H9 (cell line): ENCODE data around the gene NUDT14. TPM values are rescaled to one million over a fixed set of nuclear protein-coding genes. Genes with fewer than 3 reads are reported as not detected.

Experiments used
- DNase-seq: peaks from one replicate; pipeline ENCODE4 v3.0.0-alpha.2; 2017
- H2AFZ ChIP-seq: one replicate; pipeline ENCODE4 v1.6.1; 2013; ENCODE audit warnings: mild to moderate bottlenecking, low read length, control low read depth, moderate library complexity
- H2AK5ac ChIP-seq: 2 replicates; pipeline ENCODE4 v1.6.1; 2013; ENCODE audit warnings: low read length, control low read depth, mixed read lengths; ENCODE audit not compliant: insufficient read length
- H2BK120ac ChIP-seq: one replicate; pipeline ENCODE4 v1.6.1; 2013; ENCODE audit warnings: low read depth, mild to moderate bottlenecking, low read length, control low read depth, inconsistent platforms; ENCODE audit not compliant: poor library complexity, severe bottlenecking
- H2BK12ac ChIP-seq: 2 replicates; pipeline ENCODE4 v1.6.1; 2013; ENCODE audit warnings: low read length, control low read depth, mixed read lengths, low read depth; ENCODE audit not compliant: insufficient read length
- H2BK15ac ChIP-seq: 2 replicates; pipeline ENCODE4 v1.6.1; 2013; ENCODE audit warnings: low read depth, low read length, control low read depth
- H2BK20ac ChIP-seq: one replicate; pipeline ENCODE4 v1.6.1; 2013; ENCODE audit warnings: low read depth, mild to moderate bottlenecking, low read length, control low read depth, inconsistent platforms; ENCODE audit not compliant: poor library complexity, severe bottlenecking
- H2BK5ac ChIP-seq: 2 replicates; pipeline ENCODE4 v1.6.1; 2013; ENCODE audit warnings: low read length, control low read depth, mixed read lengths; ENCODE audit not compliant: insufficient read length
- H3K14ac ChIP-seq: 2 replicates; pipeline ENCODE4 v1.6.1; 2013; ENCODE audit warnings: low read length, control low read depth; ENCODE audit not compliant: insufficient read depth
- H3K18ac ChIP-seq: 2 replicates; pipeline ENCODE4 v1.6.1; 2013; ENCODE audit warnings: low read depth, mild to moderate bottlenecking, mixed read lengths, low read length, control low read depth; ENCODE audit not compliant: insufficient read length
- H3K23ac ChIP-seq: 2 replicates; pipeline ENCODE4 v1.6.1; 2013; ENCODE audit warnings: low read length, control low read depth, mixed read lengths, low read depth; ENCODE audit not compliant: insufficient read length
- H3K23me2 ChIP-seq: 2 replicates; pipeline ENCODE4 v1.6.1; 2013; ENCODE audit warnings: low read depth, mild to moderate bottlenecking, mixed read lengths, low read length, control low read depth; ENCODE audit not compliant: insufficient read length, poor library complexity, severe bottlenecking
- H3K27ac ChIP-seq: 2 replicates; pipeline ENCODE4 v1.5.1; 2013; ENCODE audit warnings: low read length, control low read depth, mixed read lengths, low read depth; ENCODE audit not compliant: insufficient read length
- H3K27me3 ChIP-seq: 2 replicates; pipeline ENCODE4 v1.6.1; 2013; ENCODE audit warnings: low read length, control low read depth, inconsistent platforms; ENCODE audit not compliant: insufficient read depth
- H3K4ac ChIP-seq: 2 replicates; pipeline ENCODE4 v1.6.1; 2013; ENCODE audit warnings: low read depth, mild to moderate bottlenecking, control low read depth, inconsistent platforms, low read length, moderate library complexity
- H3K4me1 ChIP-seq: 2 replicates; pipeline ENCODE4 v1.6.1; 2013; ENCODE audit warnings: low read length, control low read depth, inconsistent platforms; ENCODE audit not compliant: insufficient read depth
- H3K4me2 ChIP-seq: 2 replicates; pipeline ENCODE4 v1.6.1; 2013; ENCODE audit warnings: low read length, control low read depth, mixed read lengths; ENCODE audit not compliant: insufficient read length, insufficient read depth
- H3K56ac ChIP-seq: 2 replicates; pipeline ENCODE4 v1.6.1; 2013; ENCODE audit warnings: low read depth, mild to moderate bottlenecking, mixed read lengths, low read length, control low read depth; ENCODE audit not compliant: insufficient read length
- H3K79me1 ChIP-seq: 2 replicates; pipeline ENCODE4 v1.6.1; 2013; ENCODE audit warnings: low read depth, mild to moderate bottlenecking, moderate library complexity, low read length, control low read depth, inconsistent platforms; ENCODE audit not compliant: insufficient read depth, poor library complexity, severe bottlenecking
- H3K79me2 ChIP-seq: 2 replicates; pipeline ENCODE4 v1.6.1; 2013; ENCODE audit warnings: low read length, control low read depth, inconsistent platforms; ENCODE audit not compliant: insufficient read depth
- H3K9ac ChIP-seq: 2 replicates; pipeline ENCODE4 v1.6.1; 2013; ENCODE audit warnings: low read length, control low read depth, mixed read lengths; ENCODE audit not compliant: insufficient read length; ENCODE audit errors: extremely low read depth
- H3K9me3 ChIP-seq: one replicate; pipeline ENCODE4 v1.6.1; 2013; ENCODE audit warnings: low read depth, low read length, inconsistent platforms; ENCODE audit not compliant: control insufficient read depth
- H3T11ph ChIP-seq: one replicate; pipeline ENCODE4 v1.6.1; 2013; ENCODE audit warnings: mild to moderate bottlenecking, low read length, control low read depth, inconsistent platforms
- H4K20me1 ChIP-seq: one replicate; pipeline ENCODE4 v1.6.1; 2013; ENCODE audit not compliant: control insufficient read depth, insufficient read length, insufficient read depth
- H4K5ac ChIP-seq: 2 replicates; pipeline ENCODE4 v1.6.1; 2013; ENCODE audit warnings: low read depth, mild to moderate bottlenecking, mixed read lengths, low read length, control low read depth; ENCODE audit not compliant: insufficient read length
- H4K8ac ChIP-seq: replicated peaks from 2 replicates; pipeline ENCODE4 v1.6.1; 2013; ENCODE audit warnings: low read length, control low read depth, mixed read lengths, low read depth; ENCODE audit not compliant: insufficient read length
- H4K91ac ChIP-seq: 2 replicates; pipeline ENCODE4 v1.6.1; 2013; ENCODE audit warnings: low read depth, mild to moderate bottlenecking, moderate library complexity, mixed read lengths, low read length, control low read depth; ENCODE audit not compliant: insufficient read length
- H3K27ac Mint-ChIP-seq, 3 experiments: 2 replicates in 2 of 3; 3 replicates in 1 of 3; pipeline ENCODE4 v1.8.0; 2020 to 2021; ENCODE audit warnings: mixed read lengths in 3 of 3, mild to moderate bottlenecking in 1 of 3, moderate library complexity in 1 of 3
- H3K27me3 Mint-ChIP-seq: 2 replicates; pipeline ENCODE4 v1.8.0; 2021; ENCODE audit warnings: low read depth, mild to moderate bottlenecking, moderate library complexity, mixed read lengths
- H3K36me3 Mint-ChIP-seq, 3 experiments: 2 replicates in 2 of 3; 3 replicates in 1 of 3; pipeline ENCODE4 v1.8.0; 2020 to 2021; ENCODE audit warnings: low read depth in 3 of 3, mixed read lengths in 3 of 3; ENCODE audit not compliant: insufficient read depth in 1 of 3
- H3K4me1 Mint-ChIP-seq, 2 experiments: 2 replicates each; pipeline ENCODE4 v1.8.0; 2020; ENCODE audit warnings: mixed read lengths in 2 of 2
- H3K4me3 Mint-ChIP-seq, 2 experiments: 2 replicates in 1 of 2; 3 replicates in 1 of 2; pipeline ENCODE4 v1.8.0; 2020 to 2021; ENCODE audit warnings: mild to moderate bottlenecking in 2 of 2, mixed read lengths in 2 of 2, moderate library complexity in 1 of 2
- H3K9me3 Mint-ChIP-seq, 2 experiments: 2 replicates in 1 of 2; 3 replicates in 1 of 2; pipeline ENCODE4 v1.8.0; 2020; ENCODE audit warnings: mild to moderate bottlenecking in 2 of 2, mixed read lengths in 2 of 2, moderate library complexity in 1 of 2
- WGBS: extraction: QIAGEN DNeasy Blood & Tissue Kit; methylation state at CpG from one replicate; pipeline ENCODE4 v1.1.7; 2013; ENCODE audit warnings: missing lambda C conversion rate, low lambda C conversion rate, mixed read lengths; ENCODE audit not compliant: insufficient read length; ENCODE audit errors: extremely low coverage; 5-methylcytosine and 5-hydroxymethylcytosine counted together
- total RNA-seq: library from RNA; stranded (reverse); gene quantifications from 2 replicates; pipeline ENCODE4 v1.2.1, GENCODE V29; 2021
- TF ChIP-seq, protein P1 (sequence below): fragments of 200-600 bp; sonication (generic); conservative IDR thresholded peaks from 3 replicates; pipeline ENCODE4 v1.8.0; 2021; ENCODE audit warnings: antibody characterized with exemption, mild to moderate bottlenecking

NUDT14 gene
- total RNA-seq, 1 experiment from 2014 or later, result 41.1 TPM

DNA sequence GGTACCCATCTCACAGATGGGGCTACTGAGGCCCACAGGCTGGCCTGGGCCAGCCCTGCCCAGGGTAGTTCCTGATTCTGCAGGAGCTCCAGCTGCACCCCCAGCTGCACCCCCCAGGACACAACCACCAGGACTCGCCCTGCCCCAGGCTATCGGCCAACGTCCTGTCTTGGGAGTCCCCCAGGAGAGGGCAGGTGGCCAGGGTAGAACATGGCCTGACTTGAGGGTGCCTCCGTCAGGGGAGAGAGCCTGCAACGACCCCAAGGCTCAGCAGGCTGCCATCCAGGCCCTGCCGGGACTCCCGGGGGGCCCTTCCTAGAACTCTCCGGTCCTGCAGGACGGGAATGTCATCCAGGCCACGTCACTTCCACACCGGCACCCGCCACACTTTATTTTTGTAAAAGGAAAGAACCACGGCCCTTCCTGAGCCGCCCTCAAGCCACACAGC lies 28.3 kb downstream of the NUDT14 start:
- no peak overlapping the region for H2BK5ac ChIP-seq
- no peaks in the 10 kb centered on the region for H3K27me3 ChIP-seq
- no peak overlapping the region for H3K4ac ChIP-seq
- H3K23me2 ChIP-seq, result no peaks in the 10 kb centered on the region
- H3K9me3 Mint-ChIP-seq, result no peaks in the 10 kb centered on the region
- peaks cover 1% of the 10 kb centered on the region; the same call in 1 of the 2 replicates for H3K27me3 Mint-ChIP-seq
- no peak overlapping the region for H4K91ac ChIP-seq
- H3K27ac Mint-ChIP-seq, result no peak overlapping the region
- no peak overlapping the region for H2BK15ac ChIP-seq
- TF ChIP-seq, protein P1, sequence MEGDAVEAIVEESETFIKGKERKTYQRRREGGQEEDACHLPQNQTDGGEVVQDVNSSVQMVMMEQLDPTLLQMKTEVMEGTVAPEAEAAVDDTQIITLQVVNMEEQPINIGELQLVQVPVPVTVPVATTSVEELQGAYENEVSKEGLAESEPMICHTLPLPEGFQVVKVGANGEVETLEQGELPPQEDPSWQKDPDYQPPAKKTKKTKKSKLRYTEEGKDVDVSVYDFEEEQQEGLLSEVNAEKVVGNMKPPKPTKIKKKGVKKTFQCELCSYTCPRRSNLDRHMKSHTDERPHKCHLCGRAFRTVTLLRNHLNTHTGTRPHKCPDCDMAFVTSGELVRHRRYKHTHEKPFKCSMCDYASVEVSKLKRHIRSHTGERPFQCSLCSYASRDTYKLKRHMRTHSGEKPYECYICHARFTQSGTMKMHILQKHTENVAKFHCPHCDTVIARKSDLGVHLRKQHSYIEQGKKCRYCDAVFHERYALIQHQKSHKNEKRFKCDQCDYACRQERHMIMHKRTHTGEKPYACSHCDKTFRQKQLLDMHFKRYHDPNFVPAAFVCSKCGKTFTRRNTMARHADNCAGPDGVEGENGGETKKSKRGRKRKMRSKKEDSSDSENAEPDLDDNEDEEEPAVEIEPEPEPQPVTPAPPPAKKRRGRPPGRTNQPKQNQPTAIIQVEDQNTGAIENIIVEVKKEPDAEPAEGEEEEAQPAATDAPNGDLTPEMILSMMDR, result no peak
- no peak for DNase-seq
- H3K9me3 ChIP-seq, result no peaks in the 10 kb centered on the region
- H2BK20ac ChIP-seq, result no peak overlapping the region
- H3K18ac ChIP-seq, result no peak overlapping the region
- no peaks in the 10 kb centered on the region for H3K4me1 ChIP-seq
- no peak overlapping the region for H3K56ac ChIP-seq
- H3K23ac ChIP-seq, result no peak overlapping the region
- H3K9ac ChIP-seq, result no peak overlapping the region
- no peak overlapping the region for H3K4me2 ChIP-seq
- H4K20me1 ChIP-seq, result no peaks in the 10 kb centered on the region
- H2BK120ac ChIP-seq, result no peak overlapping the region
- no peaks in the 10 kb centered on the region for H3K36me3 Mint-ChIP-seq
- no peak overlapping the region for H3K27ac ChIP-seq
- H3K4me3 Mint-ChIP-seq, result no peak overlapping the region; a peak in 1 of 5 replicates
- H3K4me1 Mint-ChIP-seq, result peaks cover 2 to 18% of the 10 kb centered on the region in 2 experiments; a peak in 3 of 4 replicates
- WGBS, result no CpG with 5 or more reads among the region's 14 CpGs
- H3K79me1 ChIP-seq, result no peaks in the 10 kb centered on the region
- H2BK12ac ChIP-seq, result no peak overlapping the region
- no peak overlapping the region for H4K8ac ChIP-seq
- no peaks in the 10 kb centered on the region for H3K79me2 ChIP-seq
- no peak overlapping the region for H3T11ph ChIP-seq
- H3K14ac ChIP-seq, result no peak overlapping the region
- H2AK5ac ChIP-seq, result no peak overlapping the region
- no peak overlapping the region for H4K5ac ChIP-seq
- no peak overlapping the region for H2AFZ ChIP-seq
